Neural progenitor cell (in vitro differentiated cells): ENCODE results near the gene SAMD13. TPM values are rescaled to one million over a fixed set of nuclear protein-coding genes. Genes with fewer than 3 reads are reported as not detected.
A peak's percentile ranks its signal among the peaks of the same experiment; 100 is the strongest.

ENCODE experiments used
- DNase-seq: peaks from one replicate; pipeline ENCODE4 v3.0.0-alpha.2; 2016; ENCODE audit warnings: low spot score
- H2AFZ ChIP-seq: fragments of 200-600 bp; sonication (generic); replicated peaks from 2 replicates; pipeline ENCODE4 v1.6.1; 2016; ENCODE audit warnings: antibody characterized with exemption
- H3F3A ChIP-seq: fragments of 200-600 bp; sonication (generic); 2 replicates; pipeline ENCODE4 v1.6.1; 2016; ENCODE audit warnings: antibody characterized with exemption, low read depth
- H3K27ac ChIP-seq: fragments of 200-600 bp; sonication (generic); 2 replicates; pipeline ENCODE4 v1.5.1; 2016; ENCODE audit warnings: mild to moderate bottlenecking
- H3K27me3 ChIP-seq: fragments of 200-600 bp; sonication (generic); 2 replicates; pipeline ENCODE4 v1.6.1; 2016; ENCODE audit warnings: mild to moderate bottlenecking, moderate library complexity
- H3K36me3 ChIP-seq: fragments of 200-600 bp; sonication (generic); 2 replicates; pipeline ENCODE4 v1.5.1; 2016
- H3K4me1 ChIP-seq: fragments of 200-600 bp; sonication (generic); 2 replicates; pipeline ENCODE4 v1.6.1; 2016; ENCODE audit warnings: mixed run types
- H3K4me2 ChIP-seq: fragments of 200-600 bp; sonication (generic); 2 replicates; pipeline ENCODE4 v1.6.1; 2016
- H3K4me3 ChIP-seq: fragments of 200-600 bp; sonication (generic); 2 replicates; pipeline ENCODE4 v1.5.1; 2016
- H3K79me2 ChIP-seq: fragments of 200-600 bp; sonication (generic); 2 replicates; pipeline ENCODE4 v1.6.1; 2016; ENCODE audit warnings: low read depth
- H3K9ac ChIP-seq: fragments of 200-600 bp; sonication (generic); 2 replicates; pipeline ENCODE4 v1.6.1; 2016
- H3K9me3 ChIP-seq: fragments of 200-600 bp; sonication (generic); 2 replicates; pipeline ENCODE4 v1.5.1; 2016; ENCODE audit warnings: low read depth
- H4K20me1 ChIP-seq: fragments of 200-600 bp; sonication (generic); 2 replicates; pipeline ENCODE4 v1.6.1; 2016; ENCODE audit warnings: low read depth
- H3K27ac Mint-ChIP-seq: 3 replicates; pipeline ENCODE4 v1.8.0; 2021; ENCODE audit warnings: mixed read lengths
- H3K27me3 Mint-ChIP-seq: 2 replicates; pipeline ENCODE4 v1.8.0; 2022; ENCODE audit warnings: low read depth, mild to moderate bottlenecking, inconsistent platforms, moderate library complexity, mixed read lengths; ENCODE audit not compliant: insufficient read depth
- H3K36me3 Mint-ChIP-seq: 3 replicates; pipeline ENCODE4 v1.8.0; 2021; ENCODE audit warnings: mixed read lengths
- H3K4me1 Mint-ChIP-seq: 3 replicates; pipeline ENCODE4 v1.8.0; 2021; ENCODE audit warnings: mixed read lengths
- H3K4me3 Mint-ChIP-seq: 3 replicates; pipeline ENCODE4 v1.8.0; 2021; ENCODE audit warnings: mild to moderate bottlenecking, moderate library complexity, mixed read lengths
- H3K9me3 Mint-ChIP-seq: 3 replicates; pipeline ENCODE4 v1.8.0; 2020; ENCODE audit warnings: mixed read lengths
- EZH2 ChIP-seq: fragments of 200-600 bp; sonication (generic); IDR thresholded peaks from 2 replicates; pipeline ENCODE4 v1.6.1; 2017; ENCODE audit warnings: antibody characterized with exemption, mild to moderate bottlenecking, moderate library complexity
- EZH2phosphoT487 ChIP-seq: fragments of 200-600 bp; sonication (generic); IDR thresholded peaks from 2 replicates; pipeline ENCODE4 v1.6.1; 2017; ENCODE audit warnings: antibody characterized with exemption
- total RNA-seq: library from RNA; depleted of rRNA; stranded (reverse); fragments of >200 nt; gene quantifications from 2 replicates; pipeline ENCODE4 v1.2.3, GENCODE V29; 2015; ENCODE audit warnings: low replicate concordance
- TF ChIP-seq, protein P1 (sequence below): fragments of 200-600 bp; sonication (generic); IDR thresholded peaks from 2 replicates; pipeline ENCODE4 v1.5.1; 2017; ENCODE audit warnings: antibody characterized with exemption, mild to moderate bottlenecking

Gene SAMD13
- total RNA-seq, 1 donor from 2014 or later = 5.6 TPM

DNA sequence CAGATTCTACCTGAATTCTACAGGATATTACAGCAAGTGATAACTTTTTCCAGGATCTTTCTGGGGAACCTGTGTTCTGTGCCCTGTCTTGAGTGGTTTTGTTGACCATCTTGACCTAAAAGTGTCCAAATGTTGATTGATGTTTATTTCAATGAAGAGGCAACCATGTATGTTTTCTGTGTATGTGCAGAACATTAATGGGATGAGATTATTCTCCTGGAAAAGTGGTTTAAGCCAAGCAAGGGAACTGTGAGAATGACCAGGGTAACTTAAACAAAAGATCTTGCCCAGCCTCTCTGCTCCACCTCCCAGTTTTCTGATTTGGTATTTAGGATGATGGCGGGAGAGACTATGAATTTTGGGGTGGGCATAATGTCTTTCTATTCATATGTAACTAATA, 1.0 kb upstream of the SAMD13 start:
- peaks cover 8% of the 10 kb centered on the region for H3K9me3 Mint-ChIP-seq
- peaks cover 4% of the 10 kb centered on the region for H3K36me3 Mint-ChIP-seq
- H3K27ac Mint-ChIP-seq = peak overlapping the region; percentile 30
- H4K20me1 ChIP-seq = no peaks in the 10 kb centered on the region
- H3K27me3 ChIP-seq = no peaks in the 10 kb centered on the region
- H3K9me3 ChIP-seq = no peaks in the 10 kb centered on the region
- no peaks in the 10 kb centered on the region for H3K36me3 ChIP-seq
- peaks cover 24% of the 10 kb centered on the region for H3F3A ChIP-seq
- no peak overlapping the region for H3K9ac ChIP-seq
- peak overlapping the region; percentile 12 for H3K4me3 ChIP-seq
- H3K4me1 ChIP-seq = peaks cover 40% of the 10 kb centered on the region
- TF ChIP-seq EZH2phosphoT487 = no peak
- no peak for TF ChIP-seq EZH2
- TF ChIP-seq, protein P1, sequence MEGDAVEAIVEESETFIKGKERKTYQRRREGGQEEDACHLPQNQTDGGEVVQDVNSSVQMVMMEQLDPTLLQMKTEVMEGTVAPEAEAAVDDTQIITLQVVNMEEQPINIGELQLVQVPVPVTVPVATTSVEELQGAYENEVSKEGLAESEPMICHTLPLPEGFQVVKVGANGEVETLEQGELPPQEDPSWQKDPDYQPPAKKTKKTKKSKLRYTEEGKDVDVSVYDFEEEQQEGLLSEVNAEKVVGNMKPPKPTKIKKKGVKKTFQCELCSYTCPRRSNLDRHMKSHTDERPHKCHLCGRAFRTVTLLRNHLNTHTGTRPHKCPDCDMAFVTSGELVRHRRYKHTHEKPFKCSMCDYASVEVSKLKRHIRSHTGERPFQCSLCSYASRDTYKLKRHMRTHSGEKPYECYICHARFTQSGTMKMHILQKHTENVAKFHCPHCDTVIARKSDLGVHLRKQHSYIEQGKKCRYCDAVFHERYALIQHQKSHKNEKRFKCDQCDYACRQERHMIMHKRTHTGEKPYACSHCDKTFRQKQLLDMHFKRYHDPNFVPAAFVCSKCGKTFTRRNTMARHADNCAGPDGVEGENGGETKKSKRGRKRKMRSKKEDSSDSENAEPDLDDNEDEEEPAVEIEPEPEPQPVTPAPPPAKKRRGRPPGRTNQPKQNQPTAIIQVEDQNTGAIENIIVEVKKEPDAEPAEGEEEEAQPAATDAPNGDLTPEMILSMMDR = no peak
- DNase-seq = no peak
- H3K27ac ChIP-seq = no peak overlapping the region
- H3K4me3 Mint-ChIP-seq = peak overlapping the region; percentile 8
- peak overlapping the region; percentile 65 for H3K4me2 ChIP-seq
- no peaks in the 10 kb centered on the region for H3K79me2 ChIP-seq
- H2AFZ ChIP-seq = no peak overlapping the region
- H3K27me3 Mint-ChIP-seq = no peaks in the 10 kb centered on the region
- peaks cover 57% of the 10 kb centered on the region for H3K4me1 Mint-ChIP-seq

DNA sequence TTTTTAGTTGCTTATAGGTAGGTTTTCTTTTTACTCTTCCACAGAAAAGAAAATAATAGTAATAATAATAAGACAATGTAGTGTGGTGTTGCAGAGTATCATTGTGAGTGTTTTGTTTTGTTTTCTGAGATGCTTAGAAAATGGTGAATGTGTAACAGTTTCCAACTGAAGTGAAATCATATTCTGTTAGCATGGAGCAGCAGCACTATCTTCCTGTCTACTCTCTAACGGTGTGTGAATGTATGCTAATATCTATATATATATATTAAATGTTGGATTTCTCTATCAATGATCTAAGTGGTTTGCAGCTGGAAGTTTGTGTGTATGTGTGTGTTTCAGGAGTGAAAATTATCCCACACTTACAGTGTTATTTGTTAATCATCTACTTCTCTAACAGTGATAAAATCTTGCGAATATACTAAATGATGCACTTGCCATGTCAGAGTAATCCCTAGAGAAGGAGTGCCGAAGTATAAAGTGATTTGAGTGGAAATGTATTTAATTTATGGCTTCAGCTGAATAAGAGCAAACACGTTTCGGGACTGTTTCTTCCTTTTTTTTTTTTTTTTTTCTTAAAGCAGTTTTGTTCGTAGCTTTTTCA, 377 bp downstream of the SAMD13 start:
- Mint-ChIP-seq H3K4me1 (peaks cover 57% of the 10 kb centered on the region), H3K9me3 (peaks cover 3% of the 10 kb centered on the region), H3K4me3 (peak overlapping the region; percentile 78), H3K36me3 (peaks cover 1% of the 10 kb centered on the region), H3K27ac (peak overlapping the region; percentile 69), H3K27me3 (no peaks in the 10 kb centered on the region)
- no peak for DNase-seq
- H3K27me3 ChIP-seq = no peaks in the 10 kb centered on the region
- TF ChIP-seq, protein P1 = no peak
- no peak for TF ChIP-seq EZH2phosphoT487
- no peak for TF ChIP-seq EZH2
- H3K4me3 ChIP-seq = no peak overlapping the region
- H4K20me1 ChIP-seq = no peaks in the 10 kb centered on the region
- H3K36me3 ChIP-seq = no peaks in the 10 kb centered on the region
- no peak overlapping the region for H3K27ac ChIP-seq
- H3K9ac ChIP-seq = no peak overlapping the region
- no peaks in the 10 kb centered on the region for H3K9me3 ChIP-seq
- H3K79me2 ChIP-seq = no peaks in the 10 kb centered on the region
- H3F3A ChIP-seq = peaks cover 24% of the 10 kb centered on the region
- H3K4me1 ChIP-seq = peaks cover 40% of the 10 kb centered on the region
- H2AFZ ChIP-seq = no peak overlapping the region
- H3K4me2 ChIP-seq = peak overlapping the region; percentile 65

DNA sequence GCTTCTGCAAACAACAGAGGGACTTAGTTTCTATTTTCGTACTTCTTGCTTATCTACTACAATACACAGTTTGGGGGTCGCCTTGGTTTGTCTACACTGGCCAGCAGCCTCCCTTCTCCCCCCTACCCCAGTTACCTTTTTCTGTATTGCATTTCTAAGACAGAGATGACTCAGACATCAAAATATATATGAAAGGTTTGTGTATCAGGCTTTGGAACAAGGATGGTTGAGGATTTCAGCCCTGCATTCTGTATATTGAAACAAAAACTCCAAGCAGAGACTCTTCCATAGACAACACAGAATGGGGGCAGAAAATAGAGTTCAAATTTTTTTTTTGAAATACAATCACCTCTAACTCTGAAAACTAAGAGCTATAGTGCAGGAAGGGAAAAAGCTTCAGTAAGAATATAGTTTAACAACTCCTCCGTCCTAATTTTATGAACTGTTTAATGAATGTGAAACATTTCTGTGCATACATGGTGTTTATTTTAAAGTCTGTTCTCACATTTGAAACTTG, 1.9 kb downstream of the SAMD13 start:
- Histone ChIP-seq H3F3A (peaks cover 24% of the 10 kb centered on the region), H3K36me3 (no peaks in the 10 kb centered on the region), H3K9ac (no peak overlapping the region), H3K79me2 (no peaks in the 10 kb centered on the region), H3K4me3 (peak overlapping the region; percentile 26), H3K9me3 (no peaks in the 10 kb centered on the region), H3K4me1 (peaks cover 40% of the 10 kb centered on the region), H3K27me3 (no peaks in the 10 kb centered on the region), H3K27ac (no peak overlapping the region), H4K20me1 (no peaks in the 10 kb centered on the region), H3K4me2 (peak overlapping the region; percentile 65), H2AFZ (peak overlapping the region; percentile 94)
- H3K4me1 Mint-ChIP-seq = peaks cover 53% of the 10 kb centered on the region
- peaks cover 5% of the 10 kb centered on the region for H3K9me3 Mint-ChIP-seq
- H3K27ac Mint-ChIP-seq = peak overlapping the region; percentile 95
- TF ChIP-seq, protein P1 = no peak
- TF ChIP-seq EZH2 (no peak), EZH2phosphoT487 (no peak)
- peak overlapping the region; percentile 78 for H3K4me3 Mint-ChIP-seq
- peaks cover 3% of the 10 kb centered on the region for H3K36me3 Mint-ChIP-seq
- DNase-seq = no peak
- H3K27me3 Mint-ChIP-seq = no peaks in the 10 kb centered on the region
